HEK293 (cell line): Measurements from ENCODE around the gene DPM2.

Experiments used
- CTCF ChIA-PET: fragments of 350-600 bp; formaldehyde crosslinking; extraction: SDS; loops from one replicate; lab custom pipeline; 2021; ENCODE audit warnings: antibody characterized with exemption; lab: Yijun Ruan, JAX
- POLR2A ChIA-PET: fragments of 300-600 bp; formaldehyde crosslinking; extraction: SDS; loops from one replicate; lab custom pipeline; 2020; ENCODE audit warnings: antibody characterized with exemption, inconsistent platforms; lab: Yijun Ruan, JAX
- H3K27ac ChIP-seq: fragments of 200-500 bp; sonication (Bioruptor generic); 2 replicates; pipeline ENCODE4 v1.5.1; 2014; ENCODE audit warnings: low read depth, low read length, control low read depth, inconsistent platforms; ENCODE audit errors: extremely low read depth
- H3K36me3 ChIP-seq, 2 experiments: fragments of 200-500 bp in 1 of 2; sonication (Bioruptor generic) in 1 of 2; 1 replicate in 1 of 2; 2 replicates in 1 of 2; pipeline ENCODE4 v1.5.1; 2014 to 2017; ENCODE audit warnings: inconsistent platforms in 2 of 2, low read length in 2 of 2; ENCODE audit not compliant: control insufficient read depth in 2 of 2, insufficient read depth in 1 of 2
- H3K4me1 ChIP-seq: fragments of 200-500 bp; sonication (Bioruptor generic); 2 replicates; pipeline ENCODE4 v1.5.1; 2014; ENCODE audit warnings: mild to moderate bottlenecking, low read length, inconsistent platforms; ENCODE audit not compliant: control insufficient read depth, insufficient read depth
- H3K4me3 ChIP-seq: 2 replicates; pipeline ENCODE4 v1.5.1; 2011; ENCODE audit warnings: low read depth, mild to moderate bottlenecking, control low read depth, low read length, moderate library complexity
- H3K9me3 ChIP-seq: fragments of 200-500 bp; sonication (Bioruptor generic); 2 replicates; pipeline ENCODE4 v1.5.1; 2014; ENCODE audit warnings: low read depth, low read length, inconsistent platforms; ENCODE audit not compliant: control insufficient read depth, insufficient read depth
- KLF8 ChIP-seq: fragments of 450-650 bp; formaldehyde crosslinking; IDR thresholded peaks from 2 replicates; pipeline ENCODE4 v1.5.1; 2016; ENCODE audit warnings: missing biosample characterization, missing genetic modification characterization
- KLF9 ChIP-seq: fragments of 450-650 bp; formaldehyde crosslinking; IDR thresholded peaks from 2 replicates; pipeline ENCODE4 v1.5.1; 2016; ENCODE audit warnings: missing biosample characterization, missing genetic modification characterization, low read depth
- PATZ1 ChIP-seq: fragments of 450-650 bp; formaldehyde crosslinking; IDR thresholded peaks from 2 replicates; pipeline ENCODE4 v1.5.1; 2016; ENCODE audit warnings: missing biosample characterization, missing genetic modification characterization
- REPIN1 ChIP-seq: fragments of 450-650 bp; formaldehyde crosslinking; IDR thresholded peaks from 2 replicates; pipeline ENCODE4 v1.5.1; 2017; ENCODE audit warnings: missing biosample characterization, missing genetic modification characterization, low read depth
- SCRT1 ChIP-seq: fragments of 450-650 bp; formaldehyde crosslinking; IDR thresholded peaks from 2 replicates; pipeline ENCODE4 v1.5.1; 2016; ENCODE audit warnings: missing biosample characterization, missing genetic modification characterization, borderline replicate concordance
- SETDB1 ChIP-seq: IDR thresholded peaks from one replicate; pipeline ENCODE4 v1.6.1; 2017; ENCODE audit warnings: mild to moderate bottlenecking, low read length, moderate library complexity, mixed read lengths; ENCODE audit not compliant: insufficient read length
- ZBTB17 ChIP-seq: fragments of 450-650 bp; formaldehyde crosslinking; IDR thresholded peaks from 2 replicates; pipeline ENCODE4 v1.5.1; 2016; ENCODE audit warnings: missing biosample characterization, missing genetic modification characterization
- ZBTB48 ChIP-seq: fragments of 450-650 bp; formaldehyde crosslinking; IDR thresholded peaks from 2 replicates; pipeline ENCODE4 v1.5.1; 2016; ENCODE audit warnings: missing biosample characterization, missing genetic modification characterization
- ZBTB8A ChIP-seq: fragments of 450-650 bp; formaldehyde crosslinking; IDR thresholded peaks from 2 replicates; pipeline ENCODE4 v1.5.1; 2016; ENCODE audit warnings: missing biosample characterization, missing genetic modification characterization
- ZFHX2 ChIP-seq: fragments of 450-650 bp; formaldehyde crosslinking; conservative IDR thresholded peaks from 2 replicates; pipeline ENCODE4 v1.5.1; 2016; ENCODE audit warnings: missing biosample characterization, missing genetic modification characterization
- ZFP69B ChIP-seq: fragments of 450-650 bp; formaldehyde crosslinking; IDR thresholded peaks from 2 replicates; pipeline ENCODE4 v1.5.1; 2016; ENCODE audit warnings: missing biosample characterization, missing genetic modification characterization
- ZNF175 ChIP-seq: fragments of 450-650 bp; formaldehyde crosslinking; IDR thresholded peaks from 2 replicates; pipeline ENCODE4 v1.5.1; 2016; ENCODE audit warnings: missing biosample characterization, missing genetic modification characterization
- ZNF184 ChIP-seq: fragments of 450-650 bp; IDR thresholded peaks from 2 replicates; pipeline ENCODE4 v1.5.1; 2018; ENCODE audit warnings: missing biosample characterization, mild to moderate bottlenecking, missing genetic modification characterization
- ZNF324 ChIP-seq: fragments of 450-650 bp; formaldehyde crosslinking; IDR thresholded peaks from 2 replicates; pipeline ENCODE4 v1.5.1; 2016; ENCODE audit warnings: missing biosample characterization, missing genetic modification characterization
- ZNF335 ChIP-seq: fragments of 450-650 bp; formaldehyde crosslinking; conservative IDR thresholded peaks from 2 replicates; pipeline ENCODE4 v1.5.1; 2016; ENCODE audit warnings: missing biosample characterization, missing genetic modification characterization
- ZNF423 ChIP-seq: fragments of 450-650 bp; formaldehyde crosslinking; IDR thresholded peaks from 2 replicates; pipeline ENCODE4 v1.5.1; 2016; ENCODE audit warnings: missing biosample characterization, missing genetic modification characterization
- ZNF473 ChIP-seq: fragments of 450-650 bp; formaldehyde crosslinking; IDR thresholded peaks from 2 replicates; pipeline ENCODE4 v1.5.1; 2017; ENCODE audit warnings: missing biosample characterization, missing genetic modification characterization
- ZNF549 ChIP-seq: fragments of 450-650 bp; IDR thresholded peaks from 2 replicates; pipeline ENCODE4 v1.5.1; 2018; ENCODE audit warnings: missing biosample characterization, missing genetic modification characterization, mild to moderate bottlenecking, inconsistent platforms, moderate library complexity
- ZNF561 ChIP-seq: fragments of 450-650 bp; IDR thresholded peaks from 2 replicates; pipeline ENCODE4 v1.5.1; 2018; ENCODE audit warnings: missing biosample characterization, missing genetic modification characterization, borderline replicate concordance
- ZNF571 ChIP-seq: fragments of 450-650 bp; formaldehyde crosslinking; IDR thresholded peaks from 2 replicates; pipeline ENCODE4 v1.5.0; 2017; ENCODE audit warnings: missing biosample characterization, missing genetic modification characterization
- ZNF76 ChIP-seq: fragments of 450-650 bp; formaldehyde crosslinking; IDR thresholded peaks from 2 replicates; pipeline ENCODE4; 2016; ENCODE audit warnings: low read depth, missing biosample characterization, missing genetic modification characterization, borderline replicate concordance
- TF ChIP-seq, protein P1 (sequence below): fragments of 450-650 bp; formaldehyde crosslinking; optimal IDR thresholded peaks from 2 replicates; pipeline ENCODE3; 2016; ENCODE audit warnings: missing biosample characterization, mild to moderate bottlenecking, missing genetic modification characterization
- TF ChIP-seq, protein P2 (sequence below): fragments of 450-650 bp; formaldehyde crosslinking; conservative IDR thresholded peaks from 2 replicates; pipeline ENCODE4 v1.5.1; 2016; ENCODE audit warnings: low read depth, missing biosample characterization, missing genetic modification characterization
- TF ChIP-seq, protein P3 (sequence below): fragments of 450-650 bp; IDR thresholded peaks from 2 replicates; pipeline ENCODE4 v1.5.1; 2018; ENCODE audit warnings: missing biosample characterization, missing genetic modification characterization
- TF ChIP-seq, protein P4 (sequence below): fragments of 450-650 bp; formaldehyde crosslinking; IDR thresholded peaks from 2 replicates; pipeline ENCODE4 v1.5.1; 2016; ENCODE audit warnings: missing biosample characterization, missing genetic modification characterization

Gene DPM2

DNA sequence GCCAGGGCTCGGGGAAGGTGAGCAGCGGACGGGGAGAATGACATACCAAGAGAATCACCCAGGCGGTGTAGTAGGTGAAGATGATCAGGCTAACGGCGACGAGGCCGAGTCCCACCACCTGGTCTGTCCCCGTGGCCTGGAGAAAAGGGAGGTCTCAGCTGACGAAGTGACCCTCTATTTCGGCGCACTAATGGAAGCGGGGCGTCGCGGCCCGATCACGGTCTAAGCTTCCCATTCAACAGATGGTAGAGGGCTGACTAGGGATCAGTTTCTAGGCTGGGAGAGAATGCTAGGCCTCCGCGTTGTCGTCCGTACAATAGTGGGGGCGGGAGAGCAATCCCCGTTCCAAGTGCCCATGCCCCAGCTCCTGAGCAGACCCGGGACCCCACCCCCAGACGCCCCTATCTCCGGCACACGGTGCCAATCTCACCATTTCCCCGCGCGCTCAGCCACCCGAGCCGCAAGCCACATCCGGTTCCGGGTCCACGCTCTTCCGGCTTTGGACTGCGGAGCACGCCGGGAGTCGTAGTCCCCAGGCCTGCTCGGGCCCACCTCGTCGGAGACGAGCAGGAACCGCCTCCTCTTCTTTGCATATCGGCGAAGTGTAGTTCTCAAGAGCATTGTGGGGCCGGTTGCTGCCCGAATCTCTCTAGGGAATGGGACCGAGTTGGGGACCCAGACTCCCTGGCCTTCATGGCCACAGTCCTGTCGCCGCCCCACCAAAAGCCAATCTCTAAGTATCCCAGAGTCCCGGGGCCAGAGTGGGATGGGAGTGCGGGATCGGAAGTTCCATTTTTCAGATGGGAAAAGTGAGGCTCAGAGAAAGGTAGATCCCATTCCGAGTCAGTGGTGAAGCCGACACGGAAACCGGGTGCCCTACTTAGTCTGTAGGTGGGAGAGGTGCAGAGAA, at the start of gene DPM2:
Gene DPM2, minus strand, starts transcription at position 467 of the 910 bp plus-strand sequence. Its CDS starts 34 bp downstream, at position 433.
- peaks cover 0 to 35% of the 10 kb centered on the region in 2 experiments; a peak in 1 of 3 replicates for H3K36me3 ChIP-seq
- ChIA-PET CTCF (interaction anchor here (0.5 to 8.1 kb wide), 6 partner anchors 43 to 1190 kb away, joined by 3 to 165 read pairs (median 4); partner anchors contain the start of gene EEIG1), POLR2A (interaction anchor here (0.7 to 0.8 kb wide), 3 partner anchors 9 to 129 kb away, joined by 3 to 7 read pairs (median 3); partner anchors contain the start of gene NAIF1)
- peak within 1 kb of the TSS; percentile 45; the same call in 1 of the 2 replicates for H3K27ac ChIP-seq
- 0 out of 2 replicates have a peak, but pooled peaks cover 2% of the 10 kb centered on the region for H3K4me1 ChIP-seq
- no peaks in the 10 kb centered on the region for H3K9me3 ChIP-seq
- peak within 1 kb of the TSS; percentile 58 for H3K4me3 ChIP-seq
- TF ChIP-seq REPIN1 (tag by site-specific recombination) (no peak), ZFHX2 (tag by site-specific recombination) (0 out of 2 replicates have a peak, but pooled peaks have one; percentile 4), ZBTB8A (tag by site-specific recombination) (peak; percentile 23; the same call in 1 of the 2 replicates), ZNF76 (tag by site-specific recombination) (peak; percentile 91), ZNF571 (tag by site-specific recombination) (no peak), ZFP69B (tag by site-specific recombination) (peak; percentile 83), ZNF184 (tag by site-specific recombination) (no peak), ZNF473 (tag by site-specific recombination) (no peak), ZNF175 (no peak), ZNF561 (tag by site-specific recombination) (no peak), KLF9 (tag by site-specific recombination) (peak; percentile 21; the same call in 1 of the 2 replicates), SCRT1 (tag by site-specific recombination) (peak; percentile 92), ZBTB48 (tag by site-specific recombination) (0 out of 2 replicates have a peak, but pooled peaks have one; percentile 32), ZNF324 (0 out of 2 replicates have a peak, but pooled peaks have one; percentile 4), PATZ1 (tag by site-specific recombination) (peak; percentile 63; the same call in 1 of the 2 replicates), ZBTB17 (tag by site-specific recombination) (peak; percentile 63), SETDB1 (no peak), KLF8 (tag by site-specific recombination) (peak; percentile 29; the same call in 1 of the 2 replicates), ZNF335 (tag by site-specific recombination) (peak; percentile 68), ZNF549 (no peak), ZNF423 (0 out of 2 replicates have a peak, but pooled peaks have one; percentile 22)
- TF ChIP-seq, protein P1, sequence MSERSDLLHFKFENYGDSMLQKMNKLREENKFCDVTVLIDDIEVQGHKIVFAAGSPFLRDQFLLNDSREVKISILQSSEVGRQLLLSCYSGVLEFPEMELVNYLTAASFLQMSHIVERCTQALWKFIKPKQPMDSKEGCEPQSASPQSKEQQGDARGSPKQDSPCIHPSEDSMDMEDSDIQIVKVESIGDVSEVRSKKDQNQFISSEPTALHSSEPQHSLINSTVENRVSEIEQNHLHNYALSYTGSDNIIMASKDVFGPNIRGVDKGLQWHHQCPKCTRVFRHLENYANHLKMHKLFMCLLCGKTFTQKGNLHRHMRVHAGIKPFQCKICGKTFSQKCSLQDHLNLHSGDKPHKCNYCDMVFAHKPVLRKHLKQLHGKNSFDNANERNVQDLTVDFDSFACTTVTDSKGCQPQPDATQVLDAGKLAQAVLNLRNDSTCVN (tag by site-specific recombination) = peak; percentile 48
- TF ChIP-seq, protein P2, sequence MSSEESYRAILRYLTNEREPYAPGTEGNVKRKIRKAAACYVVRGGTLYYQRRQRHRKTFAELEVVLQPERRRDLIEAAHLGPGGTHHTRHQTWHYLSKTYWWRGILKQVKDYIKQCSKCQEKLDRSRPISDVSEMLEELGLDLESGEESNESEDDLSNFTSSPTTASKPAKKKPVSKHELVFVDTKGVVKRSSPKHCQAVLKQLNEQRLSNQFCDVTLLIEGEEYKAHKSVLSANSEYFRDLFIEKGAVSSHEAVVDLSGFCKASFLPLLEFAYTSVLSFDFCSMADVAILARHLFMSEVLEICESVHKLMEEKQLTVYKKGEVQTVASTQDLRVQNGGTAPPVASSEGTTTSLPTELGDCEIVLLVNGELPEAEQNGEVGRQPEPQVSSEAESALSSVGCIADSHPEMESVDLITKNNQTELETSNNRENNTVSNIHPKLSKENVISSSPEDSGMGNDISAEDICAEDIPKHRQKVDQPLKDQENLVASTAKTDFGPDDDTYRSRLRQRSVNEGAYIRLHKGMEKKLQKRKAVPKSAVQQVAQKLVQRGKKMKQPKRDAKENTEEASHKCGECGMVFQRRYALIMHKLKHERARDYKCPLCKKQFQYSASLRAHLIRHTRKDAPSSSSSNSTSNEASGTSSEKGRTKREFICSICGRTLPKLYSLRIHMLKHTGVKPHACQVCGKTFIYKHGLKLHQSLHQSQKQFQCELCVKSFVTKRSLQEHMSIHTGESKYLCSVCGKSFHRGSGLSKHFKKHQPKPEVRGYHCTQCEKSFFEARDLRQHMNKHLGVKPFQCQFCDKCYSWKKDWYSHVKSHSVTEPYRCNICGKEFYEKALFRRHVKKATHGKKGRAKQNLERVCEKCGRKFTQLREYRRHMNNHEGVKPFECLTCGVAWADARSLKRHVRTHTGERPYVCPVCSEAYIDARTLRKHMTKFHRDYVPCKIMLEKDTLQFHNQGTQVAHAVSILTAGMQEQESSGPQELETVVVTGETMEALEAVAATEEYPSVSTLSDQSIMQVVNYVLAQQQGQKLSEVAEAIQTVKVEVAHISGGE (tag by site-specific recombination) = peak; percentile 96
- TF ChIP-seq, protein P3, sequence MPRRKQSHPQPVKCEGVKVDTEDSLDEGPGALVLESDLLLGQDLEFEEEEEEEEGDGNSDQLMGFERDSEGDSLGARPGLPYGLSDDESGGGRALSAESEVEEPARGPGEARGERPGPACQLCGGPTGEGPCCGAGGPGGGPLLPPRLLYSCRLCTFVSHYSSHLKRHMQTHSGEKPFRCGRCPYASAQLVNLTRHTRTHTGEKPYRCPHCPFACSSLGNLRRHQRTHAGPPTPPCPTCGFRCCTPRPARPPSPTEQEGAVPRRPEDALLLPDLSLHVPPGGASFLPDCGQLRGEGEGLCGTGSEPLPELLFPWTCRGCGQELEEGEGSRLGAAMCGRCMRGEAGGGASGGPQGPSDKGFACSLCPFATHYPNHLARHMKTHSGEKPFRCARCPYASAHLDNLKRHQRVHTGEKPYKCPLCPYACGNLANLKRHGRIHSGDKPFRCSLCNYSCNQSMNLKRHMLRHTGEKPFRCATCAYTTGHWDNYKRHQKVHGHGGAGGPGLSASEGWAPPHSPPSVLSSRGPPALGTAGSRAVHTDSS = no peak
- TF ChIP-seq, protein P4, sequence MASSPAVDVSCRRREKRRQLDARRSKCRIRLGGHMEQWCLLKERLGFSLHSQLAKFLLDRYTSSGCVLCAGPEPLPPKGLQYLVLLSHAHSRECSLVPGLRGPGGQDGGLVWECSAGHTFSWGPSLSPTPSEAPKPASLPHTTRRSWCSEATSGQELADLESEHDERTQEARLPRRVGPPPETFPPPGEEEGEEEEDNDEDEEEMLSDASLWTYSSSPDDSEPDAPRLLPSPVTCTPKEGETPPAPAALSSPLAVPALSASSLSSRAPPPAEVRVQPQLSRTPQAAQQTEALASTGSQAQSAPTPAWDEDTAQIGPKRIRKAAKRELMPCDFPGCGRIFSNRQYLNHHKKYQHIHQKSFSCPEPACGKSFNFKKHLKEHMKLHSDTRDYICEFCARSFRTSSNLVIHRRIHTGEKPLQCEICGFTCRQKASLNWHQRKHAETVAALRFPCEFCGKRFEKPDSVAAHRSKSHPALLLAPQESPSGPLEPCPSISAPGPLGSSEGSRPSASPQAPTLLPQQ (tag by site-specific recombination) = peak; percentile 84
